ENCODE data around the gene YPEL1. TPM values are rescaled to one million over a fixed set of nuclear protein-coding genes. Genes with fewer than 3 reads are reported as not detected.

YPEL1 gene
- total RNA-seq, 1 experiment from 2014 or later = 0.07 TPM

DNA sequence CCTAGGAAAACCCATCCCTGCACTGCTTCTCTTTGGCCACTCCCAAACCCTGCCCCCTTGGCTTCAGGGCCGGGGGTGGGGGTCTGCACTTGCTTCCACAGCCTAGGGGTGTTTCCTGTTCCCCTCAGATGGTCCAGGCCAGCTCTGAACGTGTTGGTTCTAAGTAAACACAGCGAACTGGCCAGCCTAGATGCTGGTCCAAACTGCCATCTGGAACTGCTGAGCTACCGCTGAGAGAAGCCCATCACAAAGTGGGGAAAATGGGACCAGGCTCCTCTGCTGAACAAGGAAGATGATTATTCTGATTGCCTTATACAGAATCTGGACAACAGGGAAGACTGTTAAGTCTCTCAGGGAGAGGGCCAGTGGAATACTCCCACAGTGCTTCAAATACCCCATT lies 23.5 kb upstream of the YPEL1 start:
- Mint-ChIP-seq H3K4me1 (ENCODE audit: insufficient read depth, unreplicated experiment) (no peaks in the 10 kb centered on the region), H3K9me3 (ENCODE audit: unreplicated experiment) (no peaks in the 10 kb centered on the region), H3K36me3 (ENCODE audit: insufficient read depth, unreplicated experiment) (peaks cover 47% of the 10 kb centered on the region), H3K4me3 (ENCODE audit: unreplicated experiment) (no peak overlapping the region), H3K27me3 (ENCODE audit: insufficient read depth, unreplicated experiment) (no peaks in the 10 kb centered on the region), H3K27ac (ENCODE audit: low read depth, unreplicated experiment) (no peak overlapping the region)
- intact Hi-C loops (cut with micrococcal nuclease) = no loop called here
- POLR2A ChIA-PET = no interaction called here
- no TSS peak for BruUV-seq (replicated peaks)
- DNase-seq (ENCODE audit: unreplicated experiment) = no peak
- TF ChIP-seq, protein P1, sequence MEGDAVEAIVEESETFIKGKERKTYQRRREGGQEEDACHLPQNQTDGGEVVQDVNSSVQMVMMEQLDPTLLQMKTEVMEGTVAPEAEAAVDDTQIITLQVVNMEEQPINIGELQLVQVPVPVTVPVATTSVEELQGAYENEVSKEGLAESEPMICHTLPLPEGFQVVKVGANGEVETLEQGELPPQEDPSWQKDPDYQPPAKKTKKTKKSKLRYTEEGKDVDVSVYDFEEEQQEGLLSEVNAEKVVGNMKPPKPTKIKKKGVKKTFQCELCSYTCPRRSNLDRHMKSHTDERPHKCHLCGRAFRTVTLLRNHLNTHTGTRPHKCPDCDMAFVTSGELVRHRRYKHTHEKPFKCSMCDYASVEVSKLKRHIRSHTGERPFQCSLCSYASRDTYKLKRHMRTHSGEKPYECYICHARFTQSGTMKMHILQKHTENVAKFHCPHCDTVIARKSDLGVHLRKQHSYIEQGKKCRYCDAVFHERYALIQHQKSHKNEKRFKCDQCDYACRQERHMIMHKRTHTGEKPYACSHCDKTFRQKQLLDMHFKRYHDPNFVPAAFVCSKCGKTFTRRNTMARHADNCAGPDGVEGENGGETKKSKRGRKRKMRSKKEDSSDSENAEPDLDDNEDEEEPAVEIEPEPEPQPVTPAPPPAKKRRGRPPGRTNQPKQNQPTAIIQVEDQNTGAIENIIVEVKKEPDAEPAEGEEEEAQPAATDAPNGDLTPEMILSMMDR (IDR thresholded peaks at IDR 0.05; ENCODE audit: unreplicated experiment) = no peak
- CTCF ChIA-PET = no interaction called here

GRCh38 chr22:21758091-21758864 lies 22.7 kb upstream of the YPEL1 start:
- ChIA-PET POLR2A (no interaction called here), CTCF (interaction anchor here (0.6 kb wide), 2 partner anchors 10 to 214 kb away, joined by 3 read pairs; no protein-coding TSS in a partner anchor)
- Mint-ChIP-seq H3K9me3 (ENCODE audit: unreplicated experiment) (no peaks in the 10 kb centered on the region), H3K27me3 (ENCODE audit: insufficient read depth, unreplicated experiment) (no peaks in the 10 kb centered on the region), H3K4me1 (ENCODE audit: insufficient read depth, unreplicated experiment) (no peaks in the 10 kb centered on the region), H3K36me3 (ENCODE audit: insufficient read depth, unreplicated experiment) (peaks cover 40% of the 10 kb centered on the region), H3K27ac (ENCODE audit: low read depth, unreplicated experiment) (no peak overlapping the region), H3K4me3 (ENCODE audit: unreplicated experiment) (no peak overlapping the region)
- intact Hi-C loops (cut with micrococcal nuclease) = no loop called here
- DNase-seq (ENCODE audit: unreplicated experiment) = no peak
- BruUV-seq (replicated peaks) = no TSS peak
- TF ChIP-seq, protein P1 (IDR thresholded peaks at IDR 0.05; ENCODE audit: unreplicated experiment) = no peak

GRCh38 chr22:21755851-21756284 lies 20.3 kb upstream of the YPEL1 start:
- peak; percentile 2 for DNase-seq (ENCODE audit: unreplicated experiment)
- intact Hi-C loops (cut with micrococcal nuclease) = no loop called here
- no peak overlapping the region for H3K27ac Mint-ChIP-seq (ENCODE audit: low read depth, unreplicated experiment)
- no peak overlapping the region for H3K4me3 Mint-ChIP-seq (ENCODE audit: unreplicated experiment)
- peaks cover 28% of the 10 kb centered on the region for H3K36me3 Mint-ChIP-seq (ENCODE audit: insufficient read depth, unreplicated experiment)
- TF ChIP-seq, protein P1 (IDR thresholded peaks at IDR 0.05; ENCODE audit: unreplicated experiment) = no peak
- POLR2A ChIA-PET = no interaction called here
- CTCF ChIA-PET = no interaction called here
- no peaks in the 10 kb centered on the region for H3K27me3 Mint-ChIP-seq (ENCODE audit: insufficient read depth, unreplicated experiment)
- no TSS peak for BruUV-seq (replicated peaks)
- H3K9me3 Mint-ChIP-seq (ENCODE audit: unreplicated experiment) = no peaks in the 10 kb centered on the region
- H3K4me1 Mint-ChIP-seq (ENCODE audit: insufficient read depth, unreplicated experiment) = no peaks in the 10 kb centered on the region

- Mint-ChIP-seq H3K4me3 (ENCODE audit: unreplicated experiment) (no peak overlapping the region), H3K4me1 (ENCODE audit: insufficient read depth, unreplicated experiment) (no peaks in the 10 kb centered on the region), H3K27me3 (ENCODE audit: insufficient read depth, unreplicated experiment) (no peaks in the 10 kb centered on the region), H3K36me3 (ENCODE audit: insufficient read depth, unreplicated experiment) (peaks cover 28% of the 10 kb centered on the region), H3K9me3 (ENCODE audit: unreplicated experiment) (no peaks in the 10 kb centered on the region), H3K27ac (ENCODE audit: low read depth, unreplicated experiment) (no peak overlapping the region)
- intact Hi-C loops (cut with micrococcal nuclease) = no loop called here
- BruUV-seq (replicated peaks) = no TSS peak
- ChIA-PET POLR2A (no interaction called here), CTCF (interaction anchor here (0.5 to 0.7 kb wide), 3 partner anchors 21 to 184 kb away, joined by 3 read pairs; no protein-coding TSS in a partner anchor)
- no peak for DNase-seq (ENCODE audit: unreplicated experiment)
- TF ChIP-seq, protein P1 (IDR thresholded peaks at IDR 0.05; ENCODE audit: unreplicated experiment) = no peak
These were observed 18.9 kb upstream of the YPEL1 start for GRCh38 chr22:21754523-21754922.

All from MCF 10A (cell line).